Osteocyte (in vitro differentiated cells): ENCODE data around the gene MESD. TPM values are rescaled to one million over a fixed set of nuclear protein-coding genes. Genes with fewer than 3 reads are reported as not detected.
A peak's percentile ranks its signal among the peaks of the same experiment; 100 is the strongest.

Experiments
- DNase-seq: peaks from one replicate; pipeline ENCODE4 v3.0.0; 2021; ENCODE audit warnings: mixed read lengths; ENCODE audit not compliant: unreplicated experiment; ENCODE audit errors: extremely low spot score
- H3K27ac Mint-ChIP-seq: one replicate; pipeline ENCODE4 v1.8.0; 2021; ENCODE audit warnings: mild to moderate bottlenecking, mixed read lengths; ENCODE audit not compliant: unreplicated experiment
- H3K27me3 Mint-ChIP-seq: one replicate; pipeline ENCODE4 v1.8.0; 2021; ENCODE audit warnings: mixed read lengths; ENCODE audit not compliant: unreplicated experiment
- H3K36me3 Mint-ChIP-seq: one replicate; pipeline ENCODE4 v1.8.0; 2021; ENCODE audit warnings: mixed read lengths; ENCODE audit not compliant: unreplicated experiment
- H3K4me1 Mint-ChIP-seq: one replicate; pipeline ENCODE4 v1.8.0; 2021; ENCODE audit warnings: mixed read lengths; ENCODE audit not compliant: unreplicated experiment
- H3K4me3 Mint-ChIP-seq: one replicate; pipeline ENCODE4 v1.8.0; 2021; ENCODE audit warnings: mild to moderate bottlenecking, moderate library complexity, mixed read lengths; ENCODE audit not compliant: unreplicated experiment
- H3K9me3 Mint-ChIP-seq: one replicate; pipeline ENCODE4 v1.8.0; 2021; ENCODE audit warnings: mixed read lengths; ENCODE audit not compliant: unreplicated experiment
- total RNA-seq: library from RNA; stranded (reverse); gene quantifications from 2 replicates; pipeline ENCODE4 v1.2.1, GENCODE V29; 2021
- TF ChIP-seq, protein P1 (sequence below): fragments of 200-600 bp; sonication (generic); IDR thresholded peaks from 2 replicates; pipeline ENCODE4 v1.5.0; 2021; ENCODE audit warnings: antibody characterized with exemption, mild to moderate bottlenecking, moderate library complexity

The MESD gene
- total RNA-seq, 1 donor from 2014 or later: 25.3 TPM

DNA sequence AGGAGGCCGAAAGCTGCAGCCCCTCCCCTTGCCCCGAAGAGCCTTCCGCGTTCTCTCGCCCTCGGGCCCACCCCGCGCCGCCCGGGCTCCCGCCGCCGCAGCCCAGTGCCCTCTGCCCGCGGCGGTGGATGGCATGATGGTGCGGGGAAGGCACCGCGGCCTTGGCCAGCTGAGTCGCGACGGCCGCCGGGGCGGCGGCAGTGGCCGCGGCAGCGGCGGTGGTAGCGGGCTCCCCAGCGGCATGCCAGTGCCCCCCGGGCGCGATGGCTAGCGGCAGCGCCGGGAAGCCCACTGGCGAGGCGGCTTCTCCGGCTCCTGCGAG lies 12.4 kb upstream of the MESD start:
- H3K27ac Mint-ChIP-seq: no peak overlapping the region
- peak overlapping the region; percentile 75 for H3K4me3 Mint-ChIP-seq
- no peaks in the 10 kb centered on the region for H3K9me3 Mint-ChIP-seq
- H3K36me3 Mint-ChIP-seq: peaks cover 7% of the 10 kb centered on the region
- peaks cover 30% of the 10 kb centered on the region for H3K4me1 Mint-ChIP-seq
- no peaks in the 10 kb centered on the region for H3K27me3 Mint-ChIP-seq
- DNase-seq: peak; percentile 83
- TF ChIP-seq, protein P1, sequence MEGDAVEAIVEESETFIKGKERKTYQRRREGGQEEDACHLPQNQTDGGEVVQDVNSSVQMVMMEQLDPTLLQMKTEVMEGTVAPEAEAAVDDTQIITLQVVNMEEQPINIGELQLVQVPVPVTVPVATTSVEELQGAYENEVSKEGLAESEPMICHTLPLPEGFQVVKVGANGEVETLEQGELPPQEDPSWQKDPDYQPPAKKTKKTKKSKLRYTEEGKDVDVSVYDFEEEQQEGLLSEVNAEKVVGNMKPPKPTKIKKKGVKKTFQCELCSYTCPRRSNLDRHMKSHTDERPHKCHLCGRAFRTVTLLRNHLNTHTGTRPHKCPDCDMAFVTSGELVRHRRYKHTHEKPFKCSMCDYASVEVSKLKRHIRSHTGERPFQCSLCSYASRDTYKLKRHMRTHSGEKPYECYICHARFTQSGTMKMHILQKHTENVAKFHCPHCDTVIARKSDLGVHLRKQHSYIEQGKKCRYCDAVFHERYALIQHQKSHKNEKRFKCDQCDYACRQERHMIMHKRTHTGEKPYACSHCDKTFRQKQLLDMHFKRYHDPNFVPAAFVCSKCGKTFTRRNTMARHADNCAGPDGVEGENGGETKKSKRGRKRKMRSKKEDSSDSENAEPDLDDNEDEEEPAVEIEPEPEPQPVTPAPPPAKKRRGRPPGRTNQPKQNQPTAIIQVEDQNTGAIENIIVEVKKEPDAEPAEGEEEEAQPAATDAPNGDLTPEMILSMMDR: no peak

DNA sequence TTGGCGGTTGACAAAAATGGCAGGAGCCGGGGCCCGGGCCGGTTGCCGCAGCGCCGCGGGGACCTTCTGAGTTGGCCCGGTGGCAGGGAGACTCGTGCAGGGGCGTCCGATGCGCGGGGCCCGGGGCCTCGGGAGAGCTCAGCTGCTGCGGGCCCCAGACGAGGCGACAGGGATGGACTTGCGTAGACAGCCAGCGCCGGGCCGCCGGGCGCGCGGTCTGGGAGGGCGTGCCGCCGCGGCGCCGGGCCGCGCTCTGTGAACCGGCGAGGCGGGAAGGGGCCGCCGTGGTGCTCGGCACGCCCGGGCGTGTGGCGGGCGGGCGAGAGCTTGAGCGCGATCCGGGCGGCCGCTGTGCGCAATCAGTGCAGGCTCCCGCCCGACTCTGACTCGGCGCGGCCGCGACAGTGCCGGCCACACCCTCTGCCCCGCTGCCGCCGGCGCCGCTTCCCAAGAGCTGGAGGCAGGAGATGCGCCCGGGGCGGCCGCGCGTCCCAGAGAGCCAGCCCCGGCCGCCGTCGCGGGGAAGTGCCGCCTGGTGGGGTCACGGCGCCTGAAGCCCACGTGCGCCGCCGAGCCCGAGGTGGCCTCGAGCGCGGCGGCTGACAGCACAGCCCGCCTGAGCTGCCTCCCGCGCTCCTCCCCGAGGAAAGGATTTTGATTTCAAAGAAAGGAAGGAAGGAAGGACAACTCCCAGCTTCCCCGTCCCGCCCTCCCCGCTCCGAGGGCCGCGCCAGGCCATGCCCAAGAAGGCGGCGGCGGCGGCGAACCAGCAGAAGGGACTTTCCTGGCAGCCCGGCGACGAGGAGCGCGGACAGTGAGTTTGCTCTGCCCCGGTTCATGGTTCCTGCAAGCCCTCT lies 11.8 kb upstream of the MESD start:
- TF ChIP-seq, protein P1: no peak
- Mint-ChIP-seq H3K27me3 (no peaks in the 10 kb centered on the region), H3K4me1 (peaks cover 30% of the 10 kb centered on the region), H3K9me3 (no peaks in the 10 kb centered on the region), H3K4me3 (peak overlapping the region; percentile 92), H3K27ac (peak overlapping the region; percentile 66), H3K36me3 (peaks cover 7% of the 10 kb centered on the region)
- DNase-seq: peak; percentile 83

- Mint-ChIP-seq H3K9me3 (no peaks in the 10 kb centered on the region), H3K36me3 (peaks cover 7% of the 10 kb centered on the region), H3K4me3 (peak within 1 kb of the TSS; percentile 92), H3K27me3 (no peaks in the 10 kb centered on the region), H3K4me1 (peaks cover 30% of the 10 kb centered on the region), H3K27ac (peak within 1 kb of the TSS; percentile 96)
- DNase-seq: peak; percentile 92
- TF ChIP-seq, protein P1: no peak
Measured at GRCh38 chr15:81000624-81001151, 11.1 kb upstream of the MESD start, which contains the start of gene TLNRD1. Gene TLNRD1 (plus strand): TSS chr15:81000923. CDS start chr15:81002272, 1,349 bp downstream.

- peaks cover 7% of the 10 kb centered on the region for H3K36me3 Mint-ChIP-seq
- H3K4me3 Mint-ChIP-seq: peak overlapping the region; percentile 92
- no peak for DNase-seq
- peaks cover 29% of the 10 kb centered on the region for H3K4me1 Mint-ChIP-seq
- no peaks in the 10 kb centered on the region for H3K9me3 Mint-ChIP-seq
- TF ChIP-seq, protein P1: no peak
- no peaks in the 10 kb centered on the region for H3K27me3 Mint-ChIP-seq
- H3K27ac Mint-ChIP-seq: peak overlapping the region; percentile 96
Measured at GRCh38 chr15:81000144-81000623, 10.6 kb upstream of the MESD start.

- TF ChIP-seq, protein P1: no peak
- H3K9me3 Mint-ChIP-seq: no peaks in the 10 kb centered on the region
- peak overlapping the region; percentile 92 for H3K4me3 Mint-ChIP-seq
- peak overlapping the region; percentile 96 for H3K27ac Mint-ChIP-seq
- peaks cover 23% of the 10 kb centered on the region for H3K4me1 Mint-ChIP-seq
- H3K27me3 Mint-ChIP-seq: no peaks in the 10 kb centered on the region
- peaks cover 7% of the 10 kb centered on the region for H3K36me3 Mint-ChIP-seq
- no peak for DNase-seq
Measured at GRCh38 chr15:80999623-81000036, 10.0 kb upstream of the MESD start.
